HG03460 (cell line): ENCODE measurements around the gene SPEF2.
"Not testable (repeated sequence)": the region's sequence is repeated elsewhere in the genome, so short reads cannot be mapped to it uniquely, and the experiment has no call there.

ENCODE experiments used
- ATAC-seq: cut with Tn5 transposase; IDR thresholded peaks from one replicate; pipeline ENCODE4 v1.9.1; 2021; ENCODE audit not compliant: unreplicated experiment

SPEF2 gene

DNA sequence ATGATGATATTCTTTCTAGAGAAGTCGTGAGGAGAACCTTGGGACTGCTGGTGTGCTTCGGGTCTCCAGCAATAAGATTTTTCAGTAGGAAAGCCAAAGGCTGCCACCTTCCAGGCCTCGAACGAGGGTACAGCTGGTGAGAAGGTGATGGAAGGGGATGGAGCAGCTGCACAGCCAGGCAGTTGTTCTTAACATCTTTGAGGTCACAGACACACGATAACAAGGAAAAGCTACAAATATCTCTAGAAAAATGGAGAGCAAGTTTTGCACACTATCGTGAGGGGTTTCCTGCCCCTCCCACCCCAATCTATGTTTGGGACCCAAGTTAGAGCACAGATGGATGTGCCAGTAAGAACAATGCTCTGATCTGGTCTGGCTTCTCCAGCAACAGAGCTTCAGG lies 232.2 kb downstream of the SPEF2 start:
- ATAC-seq, result no peak

- ATAC-seq, result no peak
These were observed 233.5 kb downstream of the SPEF2 start for GRCh38 chr5:35850967-35851680.

GRCh38 chr5:35852084-35852734 lies 234.5 kb downstream of the SPEF2 start:
- ATAC-seq, result no peak

- no peak for ATAC-seq
These were observed 235.1 kb downstream of the SPEF2 start for GRCh38 chr5:35852773-35853172.

DNA sequence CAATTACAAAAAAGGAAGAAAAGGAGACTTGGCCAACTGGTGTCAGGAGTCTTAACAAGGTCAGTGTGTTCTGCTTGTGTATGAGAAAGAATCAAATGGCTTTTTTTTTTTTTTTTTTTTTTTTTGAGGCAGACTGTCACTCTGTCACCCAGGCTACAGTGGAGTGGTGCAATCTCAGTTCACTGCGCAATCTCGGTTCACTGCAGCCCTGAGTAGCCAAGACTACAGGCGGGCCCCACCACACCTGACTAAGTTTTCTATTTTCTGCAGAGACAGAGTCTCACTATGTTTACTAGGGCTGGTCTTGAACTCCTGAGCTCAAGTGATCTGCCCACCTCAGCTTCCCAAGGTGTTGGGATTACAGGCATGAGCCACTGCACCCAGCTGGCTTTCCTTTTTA lies 236.0 kb downstream of the SPEF2 start:
- ATAC-seq, result no peak

DNA sequence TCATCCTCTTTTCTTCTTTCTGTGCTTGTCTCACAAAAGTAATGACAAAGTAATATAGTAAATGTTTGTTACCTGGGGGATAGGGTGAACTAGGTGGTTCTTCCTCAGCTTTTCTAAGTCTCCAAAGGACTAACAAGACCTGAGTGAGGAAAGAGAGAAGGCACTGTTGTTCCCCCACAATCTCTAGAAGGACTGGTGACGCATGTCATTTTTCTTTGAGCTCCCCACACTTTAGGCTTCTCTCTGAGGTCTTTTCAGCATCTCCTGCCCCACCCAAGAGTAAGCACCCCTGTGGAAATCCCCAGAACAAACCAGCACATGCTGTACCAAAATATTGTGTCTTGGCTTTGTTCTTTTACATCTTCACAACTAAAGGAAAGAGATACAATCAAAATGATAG lies 236.6 kb downstream of the SPEF2 start:
- ATAC-seq, result no peak

DNA sequence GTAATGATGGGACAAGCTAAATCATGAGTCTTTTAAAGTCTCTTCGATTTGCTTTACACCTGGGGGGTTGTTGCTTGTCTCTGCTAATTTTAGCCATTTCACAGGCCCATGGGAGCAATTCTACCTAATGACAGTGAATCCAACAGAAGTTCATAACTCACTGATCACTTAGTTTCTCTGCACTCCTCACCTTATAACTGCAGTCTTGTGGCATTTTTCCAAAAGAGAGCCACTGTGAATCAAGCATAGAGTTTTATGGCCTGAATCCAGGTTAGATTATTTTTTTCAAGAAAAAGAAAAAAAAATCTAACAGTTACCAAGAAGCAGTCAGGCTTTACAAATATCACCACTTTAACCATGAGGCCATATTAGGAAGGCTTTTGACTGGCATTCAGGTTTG lies 237.5 kb downstream of the SPEF2 start:
- ATAC-seq, result no peak

DNA sequence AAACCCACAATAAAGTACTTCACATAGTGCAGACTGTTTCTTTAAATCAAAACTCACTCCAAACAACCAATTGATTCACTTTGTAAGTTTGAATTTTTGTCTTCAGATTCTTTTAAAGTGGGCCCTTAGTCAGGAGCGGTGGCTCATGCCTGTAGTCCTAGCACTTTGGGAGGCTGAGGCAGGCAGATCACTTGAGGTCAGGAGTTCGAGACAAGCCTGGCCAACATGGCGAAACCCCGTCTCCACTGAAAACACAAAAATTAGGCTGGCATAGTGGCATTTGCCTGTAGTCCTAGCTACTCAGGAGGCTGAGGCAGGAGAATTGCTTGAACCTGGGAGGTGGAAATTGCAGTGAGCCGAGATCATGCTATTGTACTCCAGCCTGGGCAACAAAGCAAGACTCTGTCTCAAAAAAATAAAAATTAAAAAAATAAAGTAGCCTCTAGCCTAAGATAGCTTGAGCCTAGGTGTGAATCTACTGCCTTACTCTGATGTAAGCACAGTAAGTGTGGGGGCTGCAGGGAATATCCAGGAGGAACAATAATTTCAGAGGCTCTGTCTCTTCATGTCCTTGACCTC lies 238.6 kb downstream of the SPEF2 start:
- ATAC-seq, result not testable (repeated sequence)

DNA sequence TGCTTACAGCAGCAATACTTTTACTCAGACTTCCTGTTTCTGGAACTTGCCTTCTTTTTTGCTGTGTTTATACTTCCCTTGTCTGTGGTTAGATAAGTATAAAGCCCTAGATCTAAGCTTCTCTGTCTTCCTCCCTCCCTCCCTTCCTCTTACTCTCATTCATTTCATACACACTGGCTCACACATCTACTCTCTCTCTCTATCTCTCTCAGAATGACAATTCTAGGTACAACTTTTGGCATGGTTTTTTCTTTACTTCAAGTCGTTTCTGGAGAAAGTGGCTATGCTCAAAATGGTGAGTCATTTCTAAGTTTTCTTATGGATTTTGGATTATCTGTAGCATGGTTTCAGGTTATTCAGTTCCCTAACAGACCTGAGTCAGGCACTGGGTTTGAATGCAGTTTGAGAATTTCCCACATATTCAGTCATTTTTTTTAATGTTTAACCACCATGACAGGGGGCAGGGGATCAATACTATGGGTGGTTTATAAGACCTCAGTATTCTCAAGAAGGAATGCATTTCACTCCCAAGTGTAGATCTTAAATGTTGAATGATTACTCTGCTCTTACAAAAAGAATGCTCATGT lies 239.2 kb downstream of the SPEF2 start, which contains the start of gene IL7R:
Gene IL7R, plus strand, starts transcription at position 127 of the 587 bp plus-strand sequence. Its CDS starts 87 bp downstream, at position 214.
- no peak for ATAC-seq

GRCh38 chr5:35857606-35858205 lies 240.0 kb downstream of the SPEF2 start:
- no peak for ATAC-seq

- no peak for ATAC-seq
These were observed 241.5 kb downstream of the SPEF2 start for GRCh38 chr5:35859101-35859661.

GRCh38 chr5:35860686-35861085 lies 243.0 kb downstream of the SPEF2 start:
- ATAC-seq, result no peak

- ATAC-seq, result no peak
These were observed 244.1 kb downstream of the SPEF2 start for GRCh38 chr5:35861718-35862117.

GRCh38 chr5:35862126-35862525 lies 244.5 kb downstream of the SPEF2 start:
- ATAC-seq, result no peak

DNA sequence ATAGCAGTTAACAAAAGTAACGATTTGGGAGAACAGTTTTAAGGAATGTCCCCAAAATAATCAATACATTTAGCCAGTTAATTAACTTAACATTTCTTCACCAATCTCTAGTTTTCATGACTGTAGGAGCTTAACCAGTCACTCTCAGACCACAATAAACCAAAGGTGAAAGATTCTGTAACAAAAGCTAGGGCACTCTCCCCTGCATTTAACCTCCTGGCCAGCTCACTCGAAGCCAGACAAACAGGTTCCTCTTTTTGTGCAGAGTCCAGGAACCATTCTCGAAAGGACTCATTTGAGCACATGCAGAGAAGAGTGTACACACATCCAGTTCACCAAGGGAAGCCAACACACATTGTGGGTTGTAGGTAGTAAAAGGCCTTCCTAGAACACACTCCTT lies 245.5 kb downstream of the SPEF2 start:
- no peak for ATAC-seq
